SK-N-SH (cell line): ENCODE measurements around the gene DPP10. TPM values are rescaled to one million over a fixed set of nuclear protein-coding genes. Genes with fewer than 3 reads are reported as not detected.

Source experiments
- CTCF ChIA-PET: fragments of 300-600, 350-600 bp; formaldehyde crosslinking; extraction: SDS; loops from one replicate; lab custom pipeline; 2021; lab: Yijun Ruan, JAX
- POLR2A ChIA-PET: fragments of 350-600 bp; sonication (Branson Sonifier 250); formaldehyde crosslinking; extraction: SDS; loops from one replicate; lab custom pipeline; 2020; ENCODE audit warnings: antibody characterized with exemption, inconsistent platforms; lab: Yijun Ruan, JAX
- DNase-seq: peaks from one replicate; pipeline ENCODE4 v3.0.0; 2012
- H2AFZ ChIP-seq: fragments of 200-600 bp; sonication (generic); 2 replicates; pipeline ENCODE4 v1.8.1; 2016; ENCODE audit warnings: antibody characterized with exemption, mild to moderate bottlenecking, low read depth
- H3F3A ChIP-seq: fragments of 200-600 bp; sonication (generic); replicated peaks from 2 replicates; pipeline ENCODE3; 2016; ENCODE audit warnings: antibody characterized with exemption, mild to moderate bottlenecking; ENCODE audit not compliant: insufficient read depth
- H3K27ac ChIP-seq, 2 experiments: fragments of 200-500 bp in 1 of 2; fragments of 200-600 bp in 1 of 2; sonication (Bioruptor generic) in 1 of 2; sonication (generic), shearing (Covaris generic) in 1 of 2; 2 replicates each; pipeline versions ENCODE4 v1.5.1 to v1.6.1; 2014 to 2016; ENCODE audit warnings: low read depth in 2 of 2, inconsistent platforms in 1 of 2, low read length in 1 of 2, mild to moderate bottlenecking in 1 of 2, mixed read lengths in 1 of 2
- H3K27me3 ChIP-seq: fragments of 200-600 bp; sonication (generic), shearing (Covaris generic); 2 replicates; pipeline ENCODE4 v1.6.1; 2016; ENCODE audit warnings: mixed run types; ENCODE audit not compliant: insufficient read depth
- H3K36me3 ChIP-seq, 2 experiments: fragments of 200-500 bp in 1 of 2; fragments of 200-600 bp in 1 of 2; sonication (Bioruptor generic) in 1 of 2; sonication (generic) in 1 of 2; replicated peaks in 1 of 2; 2 replicates each; pipeline versions ENCODE3 to v1.5.1; 2014 to 2016; ENCODE audit warnings: low read length in 1 of 2, mild to moderate bottlenecking in 1 of 2; ENCODE audit not compliant: insufficient read depth in 2 of 2, control insufficient read depth in 1 of 2
- H3K4me1 ChIP-seq, 2 experiments: fragments of 200-500 bp in 1 of 2; fragments of 200-600 bp in 1 of 2; sonication (Bioruptor generic) in 1 of 2; sonication (generic), shearing (Covaris generic) in 1 of 2; 2 replicates each; pipeline versions ENCODE4 v1.5.1 to v1.6.1; 2014 to 2016; ENCODE audit warnings: low read depth in 1 of 2, low read length in 1 of 2, mixed run types in 1 of 2; ENCODE audit not compliant: insufficient read depth in 2 of 2, control insufficient read depth in 1 of 2
- H3K4me2 ChIP-seq: fragments of 200-600 bp; sonication (generic), shearing (Covaris generic); 2 replicates; pipeline ENCODE4 v1.6.1; 2017; ENCODE audit warnings: mixed run types
- H3K4me3 ChIP-seq, 2 experiments: fragments of 200-500 bp in 1 of 2; fragments of 200-600 bp in 1 of 2; sonication (Bioruptor generic) in 1 of 2; sonication (generic), shearing (Covaris generic) in 1 of 2; 2 replicates each; pipeline versions ENCODE4 v1.5.1 to v1.8.1; 2014 to 2016; ENCODE audit warnings: low read depth in 2 of 2, inconsistent platforms in 1 of 2, low read length in 1 of 2, mild to moderate bottlenecking in 1 of 2, mixed read lengths in 1 of 2, moderate library complexity in 1 of 2
- H3K79me2 ChIP-seq: fragments of 200-600 bp; sonication (generic); 2 replicates; pipeline ENCODE4 v1.8.1; 2017; ENCODE audit warnings: mild to moderate bottlenecking; ENCODE audit not compliant: insufficient read depth
- H3K9ac ChIP-seq: fragments of 200-600 bp; sonication (generic); 2 replicates; pipeline ENCODE4 v1.6.1; 2017; ENCODE audit warnings: mixed run types
- H3K9me2 ChIP-seq: fragments of 200-600 bp; sonication (generic); 2 replicates; pipeline ENCODE4 v1.6.1; 2017; ENCODE audit warnings: mixed run types
- H3K9me3 ChIP-seq: fragments of 200-600 bp; sonication (generic); 2 replicates; pipeline ENCODE4 v1.6.1; 2017; ENCODE audit warnings: mixed run types, mild to moderate bottlenecking, moderate library complexity
- H4K20me1 ChIP-seq: fragments of 200-600 bp; sonication (generic); 2 replicates; pipeline ENCODE4 v1.6.1; 2017; ENCODE audit warnings: mild to moderate bottlenecking, mixed run types; ENCODE audit not compliant: insufficient read depth
- CTCF ChIP-seq: fragments of 200-600 bp; sonication (generic); IDR thresholded peaks from 2 replicates; pipeline ENCODE4 v1.6.1; 2017; ENCODE audit warnings: antibody characterized with exemption, mild to moderate bottlenecking, moderate library complexity
- ELF1 ChIP-seq: IDR thresholded peaks from 2 replicates; pipeline ENCODE4 v1.4.0; 2012
- FOSL2 ChIP-seq: IDR thresholded peaks from 2 replicates; pipeline ENCODE4 v1.4.0; 2012; ENCODE audit warnings: low read depth, mild to moderate bottlenecking, moderate library complexity, borderline replicate concordance
- FOXM1 ChIP-seq: IDR thresholded peaks from 2 replicates; pipeline ENCODE4 v1.4.0; 2012; ENCODE audit warnings: low read depth, mild to moderate bottlenecking
- GABPA ChIP-seq: IDR thresholded peaks from 2 replicates; pipeline ENCODE4 v1.4.0; 2012; ENCODE audit warnings: low read depth, mild to moderate bottlenecking
- IRF3 ChIP-seq: fragments of 150-350 bp; IDR thresholded peaks from 2 replicates; pipeline ENCODE4 v1.6.1; 2016; ENCODE audit warnings: mild to moderate bottlenecking, low read depth, low read length
- JUND ChIP-seq: IDR thresholded peaks from 2 replicates; pipeline ENCODE4 v1.4.0; 2012
- MAX ChIP-seq: IDR thresholded peaks from 2 replicates; pipeline ENCODE4 v1.4.0; 2012; ENCODE audit warnings: low read depth
- MEF2A ChIP-seq: IDR thresholded peaks from 2 replicates; pipeline ENCODE4 v1.4.0; 2012; ENCODE audit warnings: low read depth, borderline replicate concordance
- MXI1 ChIP-seq: IDR thresholded peaks from 2 replicates; pipeline ENCODE4 v1.6.1; 2012; ENCODE audit warnings: mild to moderate bottlenecking, low read depth, low read length, improper control_type of control experiment
- NFIC ChIP-seq: IDR thresholded peaks from 2 replicates; pipeline ENCODE4 v1.4.0; 2012; ENCODE audit warnings: borderline replicate concordance
- NRF1 ChIP-seq: IDR thresholded peaks from 2 replicates; pipeline ENCODE4 v1.6.1; 2012; ENCODE audit warnings: low read depth, mild to moderate bottlenecking, low read length
- RAD21 ChIP-seq: IDR thresholded peaks from 2 replicates; pipeline ENCODE4 v1.6.1; 2012; ENCODE audit warnings: mild to moderate bottlenecking, low read length
- RCOR1 ChIP-seq: fragments of 150-350 bp; IDR thresholded peaks from 2 replicates; pipeline ENCODE4 v1.6.1; 2017; ENCODE audit warnings: antibody characterized with exemption, low read length
- RXRA ChIP-seq: IDR thresholded peaks from 2 replicates; pipeline ENCODE4 v1.4.0; 2012; ENCODE audit warnings: low read depth, mild to moderate bottlenecking, borderline replicate concordance
- TCF12 ChIP-seq: IDR thresholded peaks from 2 replicates; pipeline ENCODE4 v1.4.0; 2012
- USF1 ChIP-seq: IDR thresholded peaks from 2 replicates; pipeline ENCODE4 v1.4.0; 2012; ENCODE audit warnings: low read depth, borderline replicate concordance
- YY1 ChIP-seq: IDR thresholded peaks from 2 replicates; pipeline ENCODE4 v1.4.0; 2012; ENCODE audit warnings: low read depth, mild to moderate bottlenecking
- ZBTB33 ChIP-seq: IDR thresholded peaks from 2 replicates; pipeline ENCODE4 v1.4.0; 2012; ENCODE audit warnings: low read depth, borderline replicate concordance
- WGBS: methylation state at CpG from one replicate; pipeline ENCODE4 v1.1.6; 2017; ENCODE audit warnings: low lambda C conversion rate; 5-methylcytosine and 5-hydroxymethylcytosine counted together
- polyA plus RNA-seq, 3 experiments: library from polyadenylated mRNA; depleted of rRNA; stranded (reverse); fragments of >200 nt; gene quantifications; 2 replicates each; pipeline ENCODE4 v1.2.3, GENCODE V29; 2012

The DPP10 gene
- polyA plus RNA-seq, 1 of the 3 experiments (the other 2 are of a cell fraction) = not detected

GRCh38 chr2:115285416-115285815, 843.0 kb downstream of the DPP10 start:
- H3K79me2 ChIP-seq = no peaks in the 10 kb centered on the region
- H3K4me3 ChIP-seq = no peak overlapping the region
- POLR2A ChIA-PET = no interaction called here
- WGBS = 11% methylated on average over 3 of the region's 3 CpGs
- no peaks in the 10 kb centered on the region for H3K36me3 ChIP-seq
- H3K27ac ChIP-seq = no peak overlapping the region
- H3K4me1 ChIP-seq = no peaks in the 10 kb centered on the region
- TF ChIP-seq FOXM1 (no peak), NFIC (no peak), RAD21 (no peak), IRF3 (no peak), ZBTB33 (no peak), FOSL2 (no peak), YY1 (no peak), RXRA (no peak), MXI1 (no peak), JUND (no peak), CTCF (no peak), MAX (no peak), NRF1 (no peak), MEF2A (no peak), RCOR1 (no peak), TCF12 (no peak), GABPA (no peak), ELF1 (no peak), USF1 (no peak)
- H3K9me2 ChIP-seq = no peaks in the 10 kb centered on the region
- DNase-seq = no peak
- no peak overlapping the region for H2AFZ ChIP-seq
- no peaks in the 10 kb centered on the region for H3K9me3 ChIP-seq
- H3K9ac ChIP-seq = no peak overlapping the region
- CTCF ChIA-PET = interaction anchor here (1.2 kb wide), 1 partner anchor 87 kb away, joined by 3 read pairs; no protein-coding TSS in a partner anchor
- H3K27me3 ChIP-seq = no peaks in the 10 kb centered on the region
- H4K20me1 ChIP-seq = no peaks in the 10 kb centered on the region
- H3K4me2 ChIP-seq = no peak overlapping the region
- no peaks in the 10 kb centered on the region for H3F3A ChIP-seq
